ENCODE measurements around the gene SLC22A31.

The SLC22A31 gene

DNA sequence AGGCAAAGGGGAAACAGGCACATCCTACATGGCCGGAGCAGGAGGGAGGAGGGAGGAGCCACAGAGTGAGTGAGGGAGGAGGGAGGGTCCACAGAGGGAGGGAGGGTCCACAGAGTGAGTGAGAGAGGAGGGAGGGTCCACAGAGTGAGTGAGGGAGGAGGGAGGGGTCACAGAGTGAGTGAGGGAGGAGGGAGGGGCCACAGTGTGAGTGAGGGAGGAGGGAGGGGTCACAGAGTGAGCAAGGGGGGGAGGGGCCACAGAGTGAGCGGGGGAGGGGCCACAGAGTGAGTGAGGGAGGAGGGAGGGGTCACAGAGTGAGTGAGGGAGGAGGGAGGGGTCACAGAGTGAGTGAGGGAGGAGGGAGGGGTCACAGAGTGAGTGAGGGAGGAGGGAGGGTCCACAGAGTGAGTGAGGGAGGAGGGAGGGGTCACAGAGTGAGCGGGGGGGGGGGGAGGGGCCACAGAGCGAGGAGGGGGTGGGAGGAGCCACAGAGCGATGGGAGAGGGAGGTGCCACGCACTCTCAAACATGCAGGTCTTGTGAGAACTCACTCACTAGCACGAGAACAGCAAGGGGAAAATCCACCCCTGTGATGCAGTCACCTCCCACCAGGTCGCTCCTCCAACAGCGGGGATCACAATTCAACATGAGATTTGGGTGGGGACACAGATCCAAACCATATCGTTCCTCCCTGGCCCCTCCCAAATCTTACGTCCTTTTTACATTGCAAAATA is 53.1 kb downstream of the SLC22A31 start:
- no peak for TF ChIP-seq GATA3 (IDR thresholded peaks at IDR 0.05; ENCODE audit: low read depth, low read length)
- no peak for TF ChIP-seq GATA2 (IDR thresholded peaks at IDR 0.05; ENCODE audit: low read depth, low read length)

- TF ChIP-seq GATA2 (IDR thresholded peaks at IDR 0.05; ENCODE audit: low read depth, low read length) (no peak), GATA3 (IDR thresholded peaks at IDR 0.05; ENCODE audit: low read depth, low read length) (no peak)
These were observed 53.9 kb downstream of the SLC22A31 start for GRCh38 chr16:89146211-89147005.

Data from SH-SY5Y (cell line).